Endothelial cell of hepatic sinusoid (primary cell): ENCODE results near the gene BICDL2.
"Not testable (repeated sequence)": the region's sequence is repeated elsewhere in the genome, so short reads cannot be mapped to it uniquely, and the experiment has no call there.

Experiments
- in situ Hi-C: cut with HindIII; loops from 2 replicates; pipeline ENCODE4 v1.10.0; 2017; ENCODE audit warnings: low sequenced_read_pairs

Gene BICDL2

GRCh38 chr16:3036726-3037315, at the start of gene BICDL2:
BICDL2 (minus strand) TSS chr16:3036944; CDS start chr16:3035496, 1,448 bp downstream.
- in situ Hi-C loops, result no loop called here

GRCh38 chr16:3085868-3086595, 49.3 kb upstream of the BICDL2 start:
- in situ Hi-C loops, result no loop called here

- in situ Hi-C loops, result no loop called here
Measured at GRCh38 chr16:3084969-3085670, 48.4 kb upstream of the BICDL2 start.

- in situ Hi-C loops, result no loop called here
Measured at GRCh38 chr16:3084491-3084890, 47.7 kb upstream of the BICDL2 start.

GRCh38 chr16:3083408-3083807, 46.7 kb upstream of the BICDL2 start:
- in situ Hi-C loops, result not testable (repeated sequence)

- in situ Hi-C loops, result not testable (repeated sequence)
Measured at GRCh38 chr16:3081957-3082356, 45.2 kb upstream of the BICDL2 start.

GRCh38 chr16:3080024-3080423, 43.3 kb upstream of the BICDL2 start:
- in situ Hi-C loops, result no loop called here

GRCh38 chr16:3076577-3076976, 39.8 kb upstream of the BICDL2 start:
- in situ Hi-C loops, result no loop called here

- in situ Hi-C loops, result not testable (repeated sequence)
Measured at GRCh38 chr16:3075946-3076345, 39.2 kb upstream of the BICDL2 start.

GRCh38 chr16:3075523-3075915, 38.8 kb upstream of the BICDL2 start:
- in situ Hi-C loops, result no loop called here

- in situ Hi-C loops, result no loop called here
Measured at GRCh38 chr16:3074860-3075522, 38.2 kb upstream of the BICDL2 start.

- in situ Hi-C loops, result no loop called here
Measured at GRCh38 chr16:3073448-3073847, 36.7 kb upstream of the BICDL2 start.

GRCh38 chr16:3072576-3073263, 36.0 kb upstream of the BICDL2 start:
- in situ Hi-C loops, result not testable (repeated sequence)

GRCh38 chr16:3072148-3072547, 35.4 kb upstream of the BICDL2 start:
- in situ Hi-C loops, result not testable (repeated sequence)

GRCh38 chr16:3071655-3072054, 34.9 kb upstream of the BICDL2 start:
- in situ Hi-C loops, result no loop called here

- in situ Hi-C loops, result no loop called here
Measured at GRCh38 chr16:3070608-3071111, 33.9 kb upstream of the BICDL2 start.

GRCh38 chr16:3069146-3069545, 32.4 kb upstream of the BICDL2 start:
- in situ Hi-C loops, result loop anchor here (5.0 kb wide), 1 partner anchor 58 kb away; no protein-coding TSS in a partner anchor

- in situ Hi-C loops, result loop anchor here (5.0 kb wide), 1 partner anchor 59 kb away; no protein-coding TSS in a partner anchor
Measured at GRCh38 chr16:3068487-3068886, 31.7 kb upstream of the BICDL2 start.

GRCh38 chr16:3066440-3066748, 29.6 kb upstream of the BICDL2 start:
- in situ Hi-C loops, result loop anchor here (5.0 kb wide), 1 partner anchor 61 kb away; no protein-coding TSS in a partner anchor

- in situ Hi-C loops, result loop anchor here (5.0 kb wide), 1 partner anchor 61 kb away; no protein-coding TSS in a partner anchor
Measured at GRCh38 chr16:3065742-3066439, 29.1 kb upstream of the BICDL2 start.
